Measurements from ENCODE around the gene MTO1.
"Not testable (repeated sequence)": the region's sequence is repeated elsewhere in the genome, so short reads cannot be mapped to it uniquely, and the experiment has no call there.

MTO1 gene

DNA sequence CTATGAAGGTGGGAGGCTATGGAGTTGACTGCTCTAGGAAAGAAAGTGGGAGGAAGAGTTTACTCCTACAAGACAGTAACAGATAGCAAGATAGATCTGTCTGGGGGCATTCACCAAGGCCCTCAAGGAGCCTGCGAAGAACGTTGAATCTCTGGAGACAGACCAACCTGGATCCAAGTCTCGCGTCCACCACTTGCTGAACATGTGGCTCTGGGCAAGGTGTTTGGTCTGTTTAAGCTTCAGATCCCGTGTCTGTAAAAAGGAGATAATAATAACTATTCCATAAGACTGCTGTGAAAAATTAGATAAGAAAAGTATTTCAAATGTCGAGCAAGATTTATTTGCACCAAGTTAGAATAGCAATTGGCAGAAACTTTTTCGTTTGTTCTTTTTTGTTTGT is 67.4 kb downstream of the MTO1 start:
- DNase-seq (ENCODE audit: low read depth in 3 of 3), result no peak

DNA sequence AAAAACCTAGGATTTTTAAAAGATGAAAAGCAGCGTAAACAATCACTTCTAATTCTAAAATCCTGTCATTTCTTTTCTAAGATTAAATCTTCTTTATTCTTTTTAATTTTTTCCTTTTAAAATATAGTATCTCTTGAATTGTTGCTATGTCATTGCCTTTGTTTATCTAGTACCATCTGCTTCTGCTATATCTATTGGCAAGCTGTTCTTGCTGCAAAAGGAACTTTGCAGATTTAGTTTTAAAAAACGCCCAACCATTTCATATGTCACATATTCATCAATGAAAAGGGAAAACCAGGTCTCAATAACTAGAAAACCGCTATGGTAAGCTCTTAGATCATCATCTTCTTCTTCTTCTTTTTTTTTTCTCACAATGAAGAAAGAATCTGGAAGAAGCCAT is 70.8 kb downstream of the MTO1 start:
- DNase-seq (ENCODE audit: low read depth in 3 of 3), result no peak

- DNase-seq (ENCODE audit: low read depth in 3 of 3), result no peak
Measured at GRCh38 chr6:73534628-73535027, 73.1 kb downstream of the MTO1 start.

GRCh38 chr6:73537677-73538076 is 76.1 kb downstream of the MTO1 start:
- DNase-seq (ENCODE audit: low read depth in 3 of 3), result no peak

DNA sequence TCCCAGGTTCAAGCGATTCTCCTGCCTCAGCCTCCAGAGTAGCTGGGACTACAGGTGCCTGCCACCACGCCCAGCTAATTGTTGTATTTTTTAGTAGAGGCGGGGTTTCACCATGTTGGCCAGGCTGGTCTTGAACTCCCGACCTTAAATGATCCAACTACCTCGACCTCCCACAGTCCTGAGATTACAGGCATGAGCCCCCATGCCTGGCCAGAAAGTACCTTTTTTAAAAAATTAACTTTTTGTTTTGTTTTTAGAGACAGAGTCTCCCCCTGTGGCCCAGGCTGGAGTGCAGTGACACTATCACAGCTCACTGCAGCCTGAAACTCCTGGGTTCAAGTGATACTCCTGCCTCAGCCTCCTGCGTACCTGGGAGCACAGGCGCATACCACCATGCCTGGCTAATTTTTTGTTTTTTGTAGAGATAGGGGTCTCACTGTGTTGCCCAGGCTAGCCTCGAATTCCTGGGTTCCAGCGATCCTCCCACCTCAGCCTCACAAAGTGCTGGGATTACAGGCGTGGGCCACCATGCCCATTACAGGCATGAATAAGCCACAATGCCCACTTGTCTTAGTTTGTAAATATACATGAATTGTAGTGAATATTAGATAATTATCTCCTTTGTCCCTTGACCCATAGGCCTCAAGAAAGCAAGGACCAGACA is 76.7 kb downstream of the MTO1 start:
- DNase-seq (ENCODE audit: low read depth in 3 of 3), result no peak

DNA sequence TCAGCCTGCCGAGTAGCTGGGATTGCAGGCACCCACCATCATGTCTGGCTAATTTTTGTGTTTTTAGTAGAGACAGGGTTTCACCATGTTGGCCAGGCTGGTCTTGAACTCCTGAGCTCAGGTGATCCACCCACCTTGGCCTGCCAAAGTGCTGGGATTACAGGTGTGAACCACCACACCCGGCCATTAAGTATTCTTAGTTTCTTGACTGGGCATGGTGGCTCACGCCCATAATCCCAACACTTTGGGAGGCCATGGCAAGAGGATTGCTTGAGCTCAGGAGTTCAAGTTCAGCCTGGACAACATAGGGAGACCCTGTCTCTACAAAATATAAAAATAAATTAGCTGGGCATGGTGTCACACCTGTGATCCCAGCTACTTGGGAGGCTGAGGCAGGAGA is 80.9 kb downstream of the MTO1 start:
- DNase-seq (ENCODE audit: low read depth in 3 of 3), result not testable (repeated sequence)

DNA sequence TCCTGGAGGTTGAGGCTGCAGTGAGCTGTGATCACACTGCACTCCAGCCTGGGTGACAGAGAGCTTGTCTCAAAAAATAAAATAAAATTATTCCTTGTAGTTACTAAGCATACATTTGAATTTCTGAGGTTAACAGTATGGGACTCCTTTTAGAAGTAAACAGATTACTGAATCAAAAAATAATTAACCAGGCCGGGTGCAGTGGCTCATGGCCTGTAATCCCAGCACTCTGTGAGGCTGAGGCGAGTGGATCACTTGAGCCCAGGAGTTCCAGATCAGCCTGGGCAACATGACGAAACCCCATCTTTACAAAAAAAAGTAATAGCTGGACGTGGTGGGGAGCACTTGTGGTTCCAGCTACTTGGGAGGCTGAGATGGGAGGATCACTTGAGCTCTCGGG is 81.4 kb downstream of the MTO1 start:
- DNase-seq (ENCODE audit: low read depth in 3 of 3), result no peak

DNA sequence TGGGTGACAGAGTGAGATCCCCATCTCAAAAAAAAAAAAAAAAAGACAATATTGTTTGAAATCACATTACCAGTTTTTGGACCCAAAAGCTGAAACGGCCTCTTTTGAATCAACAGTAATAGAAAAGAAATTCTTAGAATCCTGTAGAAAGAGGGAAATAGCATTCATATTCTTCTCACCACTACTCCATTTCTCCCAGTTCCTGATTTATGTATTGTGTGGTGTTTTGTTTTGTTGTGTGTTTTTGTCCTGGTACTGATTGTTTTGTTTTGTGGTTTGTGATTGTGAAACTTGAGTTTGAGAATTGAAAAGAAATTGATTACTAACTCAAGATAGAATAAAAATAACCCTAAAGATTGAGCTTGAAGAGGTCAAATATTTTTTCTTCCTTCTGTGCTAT is 85.5 kb downstream of the MTO1 start:
- DNase-seq (ENCODE audit: low read depth in 3 of 3), result no peak

GRCh38 chr6:73548458-73549446 is 87.2 kb downstream of the MTO1 start:
- DNase-seq (ENCODE audit: low read depth in 3 of 3), result no peak

DNA sequence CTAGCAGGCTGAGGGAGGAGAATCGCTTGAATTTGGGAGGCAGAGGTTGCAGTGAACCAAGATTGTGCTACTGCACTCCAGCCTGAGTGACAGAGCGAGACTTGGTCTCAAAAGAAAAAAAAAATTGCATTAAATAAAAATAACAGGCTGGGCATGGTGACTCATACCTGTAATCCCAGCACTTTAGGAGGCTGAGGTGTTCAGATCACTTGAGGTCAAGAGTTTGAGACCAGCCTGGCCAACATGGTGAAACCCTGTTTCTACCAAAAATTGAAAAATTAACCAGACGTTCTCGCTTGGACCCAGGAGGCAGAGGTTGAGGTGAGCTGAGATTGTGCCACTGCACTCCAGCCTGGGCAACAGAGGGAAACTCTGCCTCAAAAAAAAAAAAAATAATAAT is 89.6 kb downstream of the MTO1 start:
- not testable (repeated sequence) for DNase-seq (ENCODE audit: low read depth in 3 of 3)

DNA sequence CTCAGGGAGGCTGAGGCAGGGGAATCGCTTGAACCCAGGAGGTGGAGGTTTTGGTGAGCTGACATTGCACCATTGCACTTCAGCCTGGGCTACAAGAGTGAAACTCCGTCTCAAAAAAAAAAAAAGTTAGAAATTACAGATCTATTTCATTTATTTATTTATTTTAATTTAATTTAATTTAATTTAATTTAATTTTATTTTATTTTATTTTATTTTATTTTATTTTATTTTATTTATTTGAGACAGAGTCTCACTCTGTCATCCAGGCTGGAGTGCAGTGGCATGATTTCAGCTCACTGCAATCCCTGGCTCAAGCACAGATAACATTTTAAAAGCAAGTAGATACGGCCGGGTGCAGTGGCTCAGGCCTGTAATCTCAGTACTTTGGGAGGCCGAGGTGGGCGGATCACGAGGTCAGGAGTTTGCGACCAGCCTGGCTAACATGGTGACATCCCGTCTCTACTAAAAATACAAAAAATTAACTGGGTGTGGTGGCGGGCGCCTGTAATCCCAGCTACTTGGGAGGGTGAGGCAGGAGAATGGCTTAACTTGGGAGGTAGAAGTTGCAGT is 93.9 kb downstream of the MTO1 start:
- DNase-seq (ENCODE audit: low read depth in 3 of 3), result not testable (repeated sequence)

GRCh38 chr6:73556836-73557235 is 95.3 kb downstream of the MTO1 start:
- no peak for DNase-seq (ENCODE audit: low read depth in 3 of 3)

Measured in stimulated activated CD4-positive, alpha-beta T cell treated with anti-CD3 and anti-CD28 coated beads, TNF-alpha, amount 100 ng/mL, for 48 hours (primary cell).